ENCODE data around the gene ADGRA1.
"Not testable (repeated sequence)": the region's sequence is repeated elsewhere in the genome, so short reads cannot be mapped to it uniquely, and the experiment has no call there.

ADGRA1 gene

DNA sequence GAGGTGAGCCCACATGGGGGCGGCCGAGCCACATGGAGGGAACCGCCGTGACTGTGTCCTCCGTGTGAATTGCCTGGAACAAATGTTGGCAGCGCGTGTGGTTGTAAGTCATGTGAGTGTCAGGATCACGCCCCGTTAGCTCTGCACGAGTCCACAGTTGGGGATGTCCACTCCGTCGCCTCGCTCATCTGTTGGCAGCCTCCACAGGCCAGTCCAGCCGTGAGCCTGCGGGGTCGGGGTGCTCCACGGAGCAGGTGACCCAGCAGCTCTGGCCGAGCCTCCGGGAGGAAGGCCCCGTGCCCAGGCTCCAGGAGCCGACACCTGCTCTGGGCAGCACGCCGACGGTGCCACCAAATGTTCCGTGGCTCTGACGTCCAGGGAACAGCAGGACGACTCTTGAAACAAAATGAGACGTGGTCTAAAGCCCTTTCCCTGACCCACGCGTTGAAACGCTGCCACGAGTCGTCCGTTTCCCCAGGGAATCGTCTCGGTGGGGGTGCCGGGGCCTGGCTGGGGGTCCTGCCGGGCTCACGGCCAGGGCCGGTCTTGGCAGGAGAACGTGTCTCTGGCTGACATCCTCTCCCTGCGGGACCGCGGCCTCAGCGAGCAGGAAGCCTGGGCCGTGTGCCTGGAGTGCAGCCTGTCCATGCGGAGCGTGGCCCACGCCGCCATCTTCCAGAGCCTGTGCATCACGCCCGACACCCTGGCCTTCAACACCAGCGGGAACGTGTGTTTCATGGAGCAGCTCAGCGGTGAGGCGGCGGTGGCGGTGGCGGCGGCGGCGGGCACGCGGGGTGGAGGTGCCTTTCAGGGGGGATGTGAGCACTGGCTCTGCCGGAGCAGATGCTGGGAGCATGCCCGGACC is 79.3 kb downstream of the ADGRA1 start:
- no peak for DNase-seq

- DNase-seq: no peak
Measured at GRCh38 chr10:133167693-133168616, 80.2 kb downstream of the ADGRA1 start.

DNA sequence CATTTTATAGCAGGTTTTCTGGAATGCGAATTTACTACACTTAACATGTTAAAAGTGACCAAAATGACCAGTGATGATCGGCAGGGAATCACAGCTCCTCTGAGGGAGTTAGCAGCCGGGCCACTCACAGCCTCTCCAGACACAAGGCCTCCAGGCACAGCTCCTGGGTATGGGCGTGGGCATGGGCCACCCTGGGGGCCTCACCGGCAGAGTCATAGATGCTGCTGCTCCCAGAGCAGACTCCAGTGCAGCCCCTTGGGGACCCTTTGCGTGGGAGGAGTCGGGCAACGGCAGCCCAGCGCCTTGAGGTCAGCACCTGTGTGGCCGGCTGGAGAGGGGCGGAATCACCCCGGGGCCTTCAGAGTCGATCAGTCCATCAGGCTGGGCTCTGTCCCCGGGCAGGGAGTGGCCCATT is 80.9 kb downstream of the ADGRA1 start:
- no peak for DNase-seq

GRCh38 chr10:133169173-133169947 is 81.6 kb downstream of the ADGRA1 start:
- DNase-seq: no peak

GRCh38 chr10:133170092-133170491 is 82.4 kb downstream of the ADGRA1 start:
- DNase-seq: no peak

DNA sequence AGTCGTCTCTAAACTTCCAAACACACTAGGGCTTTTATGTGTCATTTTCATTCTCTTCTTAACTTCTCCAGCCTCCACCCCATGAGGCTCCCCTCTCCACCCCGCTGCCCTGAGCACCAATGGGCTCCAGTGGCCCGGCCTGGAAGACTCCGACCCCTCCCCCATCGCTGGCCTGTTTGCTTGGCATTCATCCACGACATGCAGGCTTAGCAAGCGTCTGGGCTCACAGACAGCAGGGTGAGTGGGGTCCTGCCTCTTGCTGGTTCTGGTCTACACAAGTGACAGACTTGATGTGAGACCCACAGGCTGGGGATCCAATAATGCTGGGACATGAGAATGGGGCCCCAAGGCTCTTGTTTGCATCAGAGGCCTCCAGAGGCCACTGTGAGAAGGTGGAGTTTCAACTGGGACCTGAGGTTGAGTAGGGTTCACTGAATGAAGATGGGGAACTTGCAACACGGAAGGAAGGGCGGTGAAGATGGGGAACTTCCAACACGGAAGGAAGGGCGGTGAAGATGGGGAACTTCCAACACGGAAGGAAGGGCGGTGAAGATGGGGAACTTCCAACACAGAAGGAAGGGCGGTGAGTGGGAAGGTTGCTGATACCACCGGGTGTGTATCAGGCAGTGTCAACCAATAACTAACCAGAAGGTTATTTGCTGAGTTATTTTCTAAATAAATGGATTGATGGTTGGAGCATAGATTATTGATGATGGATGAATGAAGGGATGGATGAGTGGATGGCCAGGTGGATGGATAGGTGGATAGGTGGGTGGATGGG is 86.3 kb downstream of the ADGRA1 start:
- DNase-seq: peak; percentile 47

DNA sequence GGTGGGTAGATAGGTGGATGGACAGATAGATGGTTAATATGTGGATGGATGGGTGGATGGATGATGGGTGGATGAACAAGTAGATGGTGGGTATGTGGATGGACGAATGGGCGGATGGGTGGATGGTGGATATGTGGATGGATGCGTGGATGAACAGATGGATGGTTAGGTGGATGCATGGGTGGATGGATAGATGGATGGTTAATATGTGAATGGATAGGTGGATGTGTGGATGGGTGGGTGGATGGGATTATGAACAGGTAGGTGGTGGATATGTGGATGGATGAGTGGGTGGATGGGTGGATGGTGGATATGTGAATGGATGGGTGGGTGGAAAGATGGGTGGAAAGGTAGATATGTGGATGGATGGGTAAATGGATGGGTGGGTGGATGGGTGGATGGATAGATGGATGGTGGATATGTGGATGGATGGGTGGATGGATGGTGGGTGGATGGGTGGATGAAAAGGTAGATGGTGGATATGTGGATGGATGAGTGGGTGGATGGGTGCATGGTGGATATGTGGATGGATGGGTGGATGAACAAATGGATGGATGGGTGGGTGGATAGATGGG is 87.1 kb downstream of the ADGRA1 start:
- DNase-seq: no peak

- DNase-seq: not testable (repeated sequence)
Measured at GRCh38 chr10:133175624-133176023, 87.9 kb downstream of the ADGRA1 start.

GRCh38 chr10:133176546-133176945 is 88.8 kb downstream of the ADGRA1 start:
- no peak for DNase-seq

DNA sequence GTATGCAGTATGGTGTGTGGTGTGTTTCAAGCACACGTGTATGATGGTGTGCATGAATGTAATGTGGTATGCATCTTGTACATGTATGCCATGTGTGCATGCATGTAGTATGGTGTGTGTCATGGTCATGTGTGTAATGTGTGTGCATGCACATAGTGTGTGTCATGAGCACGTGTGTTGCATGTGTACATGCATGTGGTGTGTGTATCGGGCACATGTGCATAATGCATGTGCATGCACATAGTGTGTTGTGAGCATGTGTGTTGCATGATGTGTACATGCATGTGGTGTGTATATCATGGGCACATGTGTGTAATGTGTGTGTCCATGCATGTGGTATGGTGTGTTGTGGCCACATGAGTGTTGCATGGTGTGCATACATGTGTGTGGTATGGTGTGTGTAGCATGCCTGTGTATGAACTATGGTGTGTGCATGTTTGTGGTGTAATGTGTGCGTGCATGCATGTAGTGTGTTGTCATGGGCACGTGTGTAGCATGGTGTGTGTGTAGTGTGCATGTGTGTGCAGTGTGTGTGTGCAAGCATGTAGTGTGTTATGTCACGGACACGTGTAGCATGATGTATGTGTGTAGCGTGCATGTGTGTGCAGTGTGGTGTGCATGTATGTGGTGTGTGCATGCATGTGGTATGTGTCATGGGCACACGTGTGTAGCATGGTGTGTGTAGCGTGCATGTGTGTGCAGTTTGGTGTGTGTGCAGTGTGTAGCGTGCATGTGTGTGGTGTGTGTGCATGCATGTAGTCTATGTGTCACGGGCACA is 89.8 kb downstream of the ADGRA1 start:
- no peak for DNase-seq

DNA sequence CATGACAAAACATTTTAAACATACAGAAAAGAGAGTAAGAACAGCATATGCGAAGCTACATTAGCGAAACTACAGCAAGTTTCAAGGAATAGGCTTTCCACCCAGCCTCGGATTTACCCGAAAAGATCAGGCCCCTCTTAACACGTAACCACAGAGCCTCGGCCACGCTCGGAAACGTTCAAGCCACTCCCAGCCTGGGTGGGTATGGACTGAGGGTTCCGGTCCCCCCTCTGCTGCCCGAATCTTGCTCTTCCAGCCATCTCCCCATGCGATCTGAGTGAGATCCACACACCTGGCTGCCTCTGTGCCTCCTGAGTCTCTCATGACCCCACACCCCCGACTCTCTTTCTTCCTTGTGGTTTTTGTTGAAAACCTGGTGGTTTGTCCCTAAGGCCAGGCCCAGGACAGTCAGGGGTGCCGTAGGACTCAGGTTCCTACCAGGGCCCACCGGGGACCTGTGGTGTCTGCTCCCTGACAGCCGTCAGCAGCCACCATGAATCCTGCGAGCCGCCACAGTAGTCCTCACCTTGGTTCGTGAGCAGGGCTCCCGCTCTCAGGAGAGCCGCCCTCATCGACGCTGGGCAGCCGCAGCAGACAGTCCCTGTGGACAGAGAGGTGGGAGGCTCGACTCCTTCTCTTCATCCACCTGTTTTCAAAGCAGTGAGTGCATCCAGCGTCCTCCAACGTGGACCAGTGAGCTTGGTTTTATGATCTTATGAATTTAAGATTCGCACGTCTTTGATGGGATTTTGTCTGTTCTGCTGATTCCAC is 90.8 kb downstream of the ADGRA1 start:
- no peak for DNase-seq

- no peak for DNase-seq
Measured at GRCh38 chr10:133179128-133179520, 91.4 kb downstream of the ADGRA1 start.

DNA sequence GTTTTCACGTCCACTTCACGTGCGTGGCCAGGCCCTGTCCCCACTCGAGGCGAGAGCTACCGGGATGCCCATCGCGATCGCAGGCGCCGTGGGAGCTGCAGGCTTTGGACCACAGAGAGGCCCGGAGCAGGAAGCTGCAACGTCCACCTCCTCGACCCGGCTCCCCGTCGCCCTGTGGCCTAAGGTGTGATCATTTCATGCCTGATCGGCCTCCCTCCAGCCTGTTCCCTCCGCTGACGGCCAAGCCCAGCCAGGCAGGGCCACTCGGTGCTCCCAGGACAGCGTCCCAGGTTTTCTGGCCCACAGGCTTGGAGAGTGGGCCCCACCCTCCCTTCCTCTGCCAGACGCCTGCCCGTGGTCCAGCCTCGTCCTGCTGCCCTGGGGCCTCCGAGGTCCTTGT is 91.9 kb downstream of the ADGRA1 start:
- DNase-seq: no peak

DNA sequence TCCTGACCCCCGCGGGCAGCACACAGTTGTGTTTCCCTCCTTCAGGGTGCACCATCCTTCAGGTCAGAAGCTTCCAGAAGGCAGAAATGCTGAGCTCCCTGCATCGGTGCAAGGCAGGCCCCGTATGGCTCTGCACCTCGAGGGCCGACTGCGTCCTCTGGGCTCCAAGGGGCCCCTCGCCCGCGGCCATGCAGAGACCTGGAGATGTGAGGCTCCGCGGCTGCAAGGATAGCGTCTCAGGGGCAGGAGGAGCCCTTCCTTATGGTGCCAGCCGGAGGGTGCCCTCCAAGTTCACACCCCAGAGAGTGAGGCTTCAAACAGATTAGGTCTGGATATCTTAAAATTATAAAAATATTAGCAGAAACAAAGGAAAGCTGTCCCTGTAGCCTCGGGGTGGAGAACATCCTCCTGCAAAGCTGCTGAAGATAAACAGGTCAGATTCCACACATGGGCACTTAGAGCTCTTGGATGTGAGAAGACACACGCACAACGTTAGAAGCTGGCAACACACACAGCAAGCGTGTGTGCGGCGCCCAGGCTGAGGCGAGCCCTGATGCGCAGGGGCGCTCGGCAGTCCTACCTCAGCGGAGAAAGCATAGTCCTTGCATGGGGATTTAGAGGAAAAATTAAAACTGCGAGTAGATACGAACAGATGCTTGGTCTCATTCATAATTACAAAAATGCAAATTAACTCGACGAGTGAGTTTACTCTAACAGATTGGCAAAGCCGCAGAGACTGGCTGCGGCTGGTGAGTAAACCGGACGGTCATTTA is 92.7 kb downstream of the ADGRA1 start:
- no peak for DNase-seq

DNA sequence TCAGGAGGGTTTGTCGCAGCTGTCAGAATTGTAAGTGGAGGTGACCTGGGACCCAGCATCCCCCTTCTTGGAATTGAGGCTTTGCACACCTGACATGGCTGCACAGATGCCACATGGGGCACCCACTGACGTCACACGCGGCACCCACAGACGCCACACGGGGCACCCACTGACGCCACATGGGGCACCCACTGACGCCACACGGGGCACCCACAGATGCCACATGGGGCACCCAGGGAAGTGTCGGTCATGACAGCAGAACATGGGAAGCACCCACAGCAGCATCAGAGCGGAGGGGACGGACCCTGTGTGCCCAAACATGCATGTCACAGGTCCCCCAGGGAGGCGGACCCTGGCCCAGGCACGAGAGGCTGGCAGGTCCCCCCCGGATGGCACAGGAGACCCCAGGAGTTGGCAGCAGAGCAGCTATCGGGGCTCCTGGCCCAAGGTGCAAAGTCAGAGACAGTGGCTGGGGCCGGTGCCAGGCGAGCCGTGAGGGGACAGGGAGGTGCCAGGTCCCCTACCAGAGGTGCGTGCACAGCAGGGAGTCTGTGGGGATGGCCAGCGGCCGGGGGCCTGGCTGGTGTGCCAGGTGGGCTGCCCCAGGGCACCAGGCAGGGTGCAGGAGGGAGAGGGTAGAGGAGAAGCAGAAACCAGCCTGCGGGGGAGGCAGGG is 93.4 kb downstream of the ADGRA1 start:
- no peak for DNase-seq
